ENCODE data around the gene LAMTOR5.
A peak's percentile ranks its signal among the peaks of the same experiment; 100 is the strongest.
"Not testable (repeated sequence)": the region's sequence is repeated elsewhere in the genome, so short reads cannot be mapped to it uniquely, and the experiment has no call there.

Gene LAMTOR5

DNA sequence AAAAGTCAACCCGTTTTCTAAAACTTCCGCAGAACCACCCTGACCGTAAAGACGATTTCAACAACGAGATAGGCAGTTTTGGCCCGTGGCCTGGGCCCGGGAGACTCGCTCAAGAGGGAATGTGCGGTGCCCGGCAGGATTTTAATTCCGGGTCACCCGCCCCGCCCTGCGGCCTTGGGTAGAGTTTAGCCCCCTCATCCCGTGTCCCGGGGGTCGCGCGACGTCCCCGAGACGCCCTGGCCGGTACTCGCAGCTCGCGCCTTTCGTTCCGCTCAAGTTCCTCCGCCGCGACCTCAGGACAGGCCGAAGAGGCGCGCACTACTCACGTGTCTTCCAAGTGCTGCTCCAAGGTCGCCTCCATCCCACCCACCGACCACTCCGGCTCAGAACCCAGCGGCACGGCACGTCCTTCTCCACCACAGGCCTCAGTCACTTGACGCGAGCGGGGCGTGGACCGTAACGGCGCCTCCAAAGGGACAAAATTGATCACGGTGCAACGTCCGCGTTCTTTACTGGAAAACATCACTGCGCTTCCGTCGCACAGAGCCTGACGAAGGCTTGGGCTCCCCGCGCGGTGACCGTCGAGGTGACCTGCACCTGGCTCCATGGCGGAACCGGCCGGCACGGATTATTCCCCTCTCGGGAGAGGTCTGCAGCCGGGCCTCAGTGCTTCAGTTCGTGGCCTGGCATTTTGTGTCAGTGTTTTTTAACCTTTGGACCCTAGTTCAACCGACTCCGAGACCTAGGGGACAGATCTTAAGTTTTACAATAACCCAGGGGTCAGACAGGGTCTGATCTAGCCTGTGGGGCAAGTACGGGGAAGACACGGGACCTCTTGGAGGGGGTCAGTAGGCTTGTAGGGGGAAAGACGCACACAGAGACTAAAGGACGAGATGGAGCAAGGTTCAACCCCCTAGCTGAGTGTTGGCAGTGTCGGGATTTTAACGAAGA lies at the start of gene LAMTOR5:
LAMTOR5 (minus strand) TSS at position 435 of the 951 bp plus-strand sequence; CDS start at position 361, 74 bp downstream.
- peak; percentile 73 to 92 for DNase-seq

DNA sequence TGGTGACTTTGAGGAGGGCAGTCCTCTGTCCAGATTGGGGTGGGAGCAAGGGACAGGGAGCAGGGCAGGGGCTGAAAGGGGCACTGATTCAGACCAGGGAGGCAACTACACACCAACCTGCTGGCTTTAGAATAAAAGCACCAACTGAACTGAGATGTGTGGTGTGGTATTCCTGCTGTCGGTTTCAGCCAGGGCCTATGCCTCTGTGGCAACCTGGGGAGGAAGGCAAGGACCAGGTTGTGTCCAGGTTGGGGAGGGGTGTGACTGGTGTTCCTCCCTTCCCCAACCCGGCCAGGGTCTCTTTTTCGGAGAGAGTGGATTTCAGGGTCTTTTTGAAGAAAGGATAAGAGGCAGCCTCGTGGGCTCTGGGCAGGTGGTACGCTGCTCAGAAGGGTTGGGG lies 49.7 kb upstream of the LAMTOR5 start:
- no peak for DNase-seq

DNA sequence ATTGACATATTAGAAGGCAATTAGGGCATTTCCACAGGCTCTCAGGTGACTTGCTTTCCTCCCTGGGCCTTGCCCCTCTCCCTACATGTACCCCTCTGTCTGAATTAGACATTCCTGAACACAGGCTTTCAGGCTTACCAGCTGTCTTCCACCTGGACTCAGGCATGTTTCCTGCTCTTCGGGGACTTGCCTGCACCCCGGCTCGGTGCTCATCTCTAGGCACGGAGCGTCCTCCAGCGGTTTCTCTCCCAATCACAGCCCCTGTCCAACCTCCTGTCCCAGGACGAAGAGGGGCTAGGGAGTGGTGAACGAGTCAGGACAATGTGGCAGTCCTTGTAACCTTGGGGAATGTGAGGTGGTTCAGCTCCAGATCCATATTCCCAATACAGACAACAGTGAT lies 47.7 kb upstream of the LAMTOR5 start:
- DNase-seq, result no peak

DNA sequence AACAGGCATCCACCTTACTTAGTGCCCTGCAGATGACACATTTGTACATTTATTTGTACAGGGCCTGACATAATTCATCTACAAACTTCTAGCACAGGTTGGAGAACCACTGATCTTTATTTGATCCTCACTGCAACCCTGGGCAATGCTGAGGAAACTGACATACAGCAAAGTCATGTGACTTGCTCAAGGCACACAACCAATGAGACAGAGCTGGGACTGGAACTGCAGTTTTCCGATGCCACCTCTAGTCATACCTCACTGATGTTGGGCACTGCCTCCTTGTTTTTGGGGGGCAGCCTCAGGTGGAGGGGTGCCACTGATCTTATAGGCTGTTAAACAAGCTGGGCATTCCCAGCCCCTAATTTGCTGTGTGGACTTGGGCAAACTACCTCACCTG lies 46.8 kb upstream of the LAMTOR5 start:
- DNase-seq, result no peak

DNA sequence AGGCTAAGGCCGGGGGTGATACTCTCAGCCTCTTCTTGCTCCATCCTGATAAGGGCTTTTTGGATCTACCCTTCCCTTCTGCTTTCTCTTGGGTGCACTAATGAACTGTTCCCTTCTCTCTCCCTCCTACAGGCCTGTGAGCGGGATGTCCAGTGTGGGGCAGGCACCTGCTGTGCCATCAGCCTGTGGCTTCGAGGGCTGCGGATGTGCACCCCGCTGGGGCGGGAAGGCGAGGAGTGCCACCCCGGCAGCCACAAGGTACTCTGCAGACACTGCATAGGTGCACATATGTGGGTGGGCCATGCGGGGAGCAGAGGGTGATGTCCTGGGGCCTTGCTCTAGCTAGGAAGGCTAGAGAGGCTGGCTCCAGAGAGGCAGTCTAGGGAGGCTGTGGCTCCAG lies 46.3 kb upstream of the LAMTOR5 start:
- DNase-seq, result no peak

DNA sequence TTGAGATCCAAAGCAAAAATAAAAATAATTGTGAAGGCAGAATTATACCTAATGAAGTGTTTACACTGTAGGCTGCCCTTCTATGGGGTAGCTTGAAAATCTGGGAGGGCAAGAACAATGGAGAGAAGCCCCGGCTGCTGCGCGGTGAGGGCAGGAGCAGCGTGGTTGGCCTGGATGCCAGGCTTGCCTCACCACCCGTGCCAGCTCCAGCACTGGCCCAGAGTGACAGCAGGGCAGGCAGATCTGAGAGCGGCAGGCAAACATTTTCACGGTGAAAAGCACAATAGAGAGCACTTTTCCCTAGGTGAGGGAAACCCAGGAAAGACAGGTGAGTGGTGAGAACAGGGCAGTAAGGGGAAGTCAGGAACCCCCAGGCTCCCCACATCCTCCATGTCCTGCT lies 44.8 kb upstream of the LAMTOR5 start:
- no peak for DNase-seq

DNA sequence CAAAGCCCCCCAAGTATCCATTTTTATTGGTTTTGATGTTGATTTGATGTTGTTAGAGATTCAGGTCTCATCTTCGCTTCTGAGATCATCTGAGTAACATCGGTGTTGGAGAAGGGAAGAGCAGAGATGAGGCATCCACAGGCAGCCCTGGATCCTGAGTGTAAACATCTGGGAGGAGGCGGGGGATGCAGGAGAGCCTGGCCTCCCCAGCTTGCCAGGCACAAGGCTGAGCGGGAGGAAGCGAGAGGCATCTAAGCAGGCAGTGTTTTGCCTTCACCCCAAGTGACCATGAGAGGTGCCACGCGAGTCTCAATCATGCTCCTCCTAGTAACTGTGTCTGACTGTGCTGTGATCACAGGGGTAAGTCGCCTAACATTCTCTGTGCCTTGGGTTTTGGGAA lies 43.4 kb upstream of the LAMTOR5 start, which contains the start of gene PROK1:
PROK1 (plus strand) TSS at position 221 of the 400 bp plus-strand sequence; CDS start at position 289, 68 bp downstream.
- no peak for DNase-seq

DNA sequence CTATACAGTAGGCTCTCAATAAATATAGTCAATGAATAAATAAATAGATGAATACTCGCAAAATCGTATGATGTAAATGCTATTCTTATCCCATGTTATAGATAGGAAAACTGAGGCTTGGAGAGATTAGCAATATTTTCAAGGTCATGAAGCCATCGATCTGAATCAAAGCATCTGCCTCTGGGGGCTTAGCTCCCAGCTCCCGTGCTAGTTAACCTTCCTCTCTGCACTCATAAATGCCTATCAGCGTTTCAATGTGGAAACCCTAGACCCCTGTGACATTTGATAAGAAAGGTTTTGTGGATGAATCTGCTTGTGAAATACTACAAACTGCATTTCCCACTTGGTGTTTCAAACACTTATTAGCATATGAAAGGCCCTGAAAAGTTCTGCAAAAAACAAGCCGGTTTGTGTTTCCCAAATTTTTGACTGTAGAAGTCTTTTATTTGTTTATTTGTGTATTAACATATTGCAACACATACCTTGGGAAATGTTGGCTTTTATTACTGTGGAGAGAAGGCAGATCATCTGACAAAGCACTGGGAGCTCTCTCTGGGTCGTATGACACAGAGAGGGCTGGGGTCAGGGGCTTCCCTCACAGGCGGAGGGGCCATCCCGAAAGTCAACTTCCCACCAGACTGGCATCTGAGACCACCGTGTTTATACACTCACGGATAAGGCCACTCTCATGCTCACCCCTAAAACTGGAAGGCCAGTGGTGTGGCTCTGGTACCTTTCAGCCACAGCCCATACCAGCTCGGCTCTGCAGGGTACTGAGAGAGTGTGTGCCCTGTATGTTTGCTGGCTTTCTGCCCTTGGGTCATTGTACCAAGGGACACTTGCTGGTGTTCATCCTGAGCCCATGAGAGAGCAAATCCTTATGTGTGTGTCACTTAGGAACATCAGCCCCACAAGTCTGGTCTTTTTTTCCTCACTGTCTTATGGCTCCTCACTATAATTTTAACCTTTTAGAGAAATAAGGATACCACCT lies 42.5 kb upstream of the LAMTOR5 start:
- DNase-seq, result no peak

DNA sequence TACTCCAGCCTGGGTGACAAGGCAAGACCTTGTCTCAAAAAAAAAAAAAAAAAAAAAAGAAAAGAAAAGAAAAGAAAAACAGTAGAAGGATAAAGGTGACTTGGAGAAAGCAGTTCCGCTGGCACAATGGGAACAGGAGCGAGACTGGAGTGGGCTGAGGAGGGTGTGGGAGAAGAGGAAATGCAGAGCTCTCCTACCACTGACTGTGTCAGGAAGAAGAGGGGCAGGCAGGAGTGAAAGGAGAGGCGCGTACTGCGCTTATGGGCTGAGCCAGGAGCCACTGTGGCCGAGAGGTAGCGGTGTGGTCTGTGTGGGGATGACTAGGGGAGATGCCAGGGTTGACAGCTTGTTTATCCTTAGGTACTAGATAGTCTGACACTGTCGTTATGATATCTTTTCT lies 37.1 kb upstream of the LAMTOR5 start:
- no peak for DNase-seq

DNA sequence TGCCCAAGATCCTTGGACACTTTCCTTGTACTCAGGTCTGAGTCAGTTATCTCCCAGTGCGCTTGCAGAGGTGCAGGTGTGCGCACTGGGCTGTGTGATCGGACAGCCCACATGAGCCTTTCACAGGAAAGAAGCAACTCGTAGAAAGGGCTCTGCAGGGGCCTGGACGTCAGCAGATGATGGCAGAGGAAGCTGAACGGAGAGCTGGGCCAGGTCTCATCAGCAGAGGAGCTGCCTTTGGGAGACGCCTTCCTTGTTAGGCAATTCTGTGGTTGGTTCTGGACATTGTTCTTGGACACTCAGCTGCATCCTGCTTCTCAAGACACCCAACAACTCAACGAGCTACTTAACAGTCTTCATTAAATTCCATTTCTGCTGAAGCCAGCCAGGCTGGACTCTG lies 36.0 kb upstream of the LAMTOR5 start:
- DNase-seq, result no peak

DNA sequence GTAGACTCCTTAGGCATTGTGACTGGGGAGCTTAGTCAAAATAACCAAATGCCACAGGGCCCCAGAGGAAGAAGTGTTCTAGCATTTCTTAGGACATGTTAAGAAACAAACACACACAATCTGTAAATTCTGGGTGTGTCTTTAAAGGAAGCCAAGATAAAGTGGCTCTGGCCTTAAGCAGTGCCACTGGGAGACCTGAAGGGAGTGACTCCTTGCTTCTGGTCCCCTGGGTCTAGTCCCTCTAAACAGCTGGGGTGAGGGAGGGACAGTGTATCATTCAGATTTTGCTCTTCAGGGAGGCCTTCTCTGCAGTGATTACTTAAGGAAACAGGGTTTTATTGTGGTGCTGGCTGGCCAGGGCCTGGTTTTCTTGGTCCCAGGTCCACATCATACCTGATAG lies 34.4 kb upstream of the LAMTOR5 start:
- DNase-seq, result no peak

DNA sequence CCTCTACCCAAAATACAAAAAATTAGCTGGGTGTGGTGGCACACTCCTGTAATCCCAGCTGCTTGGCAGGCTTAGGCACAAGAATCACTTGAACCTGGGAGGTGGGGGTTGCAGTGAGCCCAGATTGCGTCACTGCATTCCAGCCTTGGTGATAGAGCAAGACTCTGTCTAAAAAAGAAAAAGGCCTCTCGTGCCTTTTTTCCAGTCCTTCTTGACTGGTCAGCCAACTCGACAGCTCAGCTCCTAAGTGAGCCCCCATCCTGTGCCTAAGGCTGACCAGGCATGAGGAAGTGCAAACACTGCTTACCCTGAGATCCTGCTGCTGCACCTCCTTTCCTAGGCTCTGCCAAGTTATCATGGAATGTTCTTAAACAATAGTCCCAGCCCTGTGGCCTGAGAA lies 33.4 kb upstream of the LAMTOR5 start:
- DNase-seq, result no peak

DNA sequence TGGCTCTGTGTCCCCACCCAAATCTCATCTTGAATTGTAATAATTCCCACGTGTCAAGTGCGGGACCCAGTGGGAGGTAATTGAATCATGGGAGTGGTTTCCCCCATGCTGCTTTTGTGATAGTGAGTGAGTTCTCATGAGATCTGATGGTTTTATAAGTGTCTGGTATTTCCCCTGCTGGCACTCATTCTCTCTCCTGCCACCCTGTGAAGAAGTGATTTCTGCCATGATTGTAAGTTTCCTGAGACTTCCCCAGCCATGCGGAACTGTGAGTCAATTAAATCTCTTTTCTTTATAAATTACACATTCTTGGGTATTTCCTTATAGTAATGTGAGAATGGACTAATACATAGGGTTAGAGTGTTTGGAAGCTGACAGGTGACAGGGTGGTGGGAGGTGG lies 32.4 kb upstream of the LAMTOR5 start:
- not testable (repeated sequence) for DNase-seq

DNA sequence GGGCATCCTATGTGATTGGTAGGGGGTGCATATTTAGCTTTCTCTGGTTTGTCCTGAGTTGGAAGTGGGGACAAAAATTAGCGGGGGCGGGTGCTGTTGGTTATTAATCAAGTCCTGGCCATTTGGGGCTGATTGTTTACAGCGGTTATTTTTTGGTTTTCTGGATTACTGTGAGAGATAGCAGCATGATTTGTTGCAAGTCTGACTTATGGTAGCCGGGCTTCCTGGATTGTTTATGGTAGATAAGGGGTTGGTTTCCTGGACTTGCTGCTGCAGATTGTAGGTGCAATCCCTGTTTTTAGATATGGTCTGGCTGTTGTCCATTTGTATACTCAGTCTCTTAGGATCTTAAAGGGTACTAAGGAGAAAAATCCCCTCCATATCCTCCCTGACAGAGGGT lies 31.4 kb upstream of the LAMTOR5 start:
- no peak for DNase-seq

DNA sequence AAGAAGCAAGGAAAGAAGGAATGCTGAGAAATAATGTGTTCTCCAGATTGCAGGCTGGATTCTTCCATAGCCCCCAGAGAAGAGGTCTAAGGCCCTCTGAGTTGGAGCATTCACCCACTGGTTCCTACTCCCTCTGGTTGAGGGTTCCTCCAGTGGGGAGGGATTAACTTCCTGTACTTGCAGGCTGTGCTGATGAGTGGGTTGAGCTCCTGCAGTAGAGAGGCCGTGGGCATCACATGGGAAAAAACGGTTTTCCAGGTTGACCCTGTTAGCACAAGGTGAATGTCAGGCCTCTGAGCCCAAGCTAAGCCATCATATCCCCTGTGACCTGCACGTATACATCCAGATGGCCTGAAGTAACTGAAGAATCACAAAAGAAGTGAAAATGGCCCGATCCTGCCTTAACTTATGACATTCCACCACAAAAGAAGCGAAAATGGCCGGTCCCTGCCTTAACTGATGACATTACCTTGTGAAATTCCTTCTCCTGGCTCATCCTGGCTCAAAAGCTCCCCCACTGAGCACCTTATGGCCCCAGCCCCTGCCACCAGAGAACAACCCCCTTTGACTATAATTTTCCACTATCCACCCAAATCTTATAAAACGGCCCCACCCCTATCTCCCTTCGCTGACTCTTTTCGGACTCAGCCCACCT lies 30.3 kb upstream of the LAMTOR5 start:
- DNase-seq, result not testable (repeated sequence)

DNA sequence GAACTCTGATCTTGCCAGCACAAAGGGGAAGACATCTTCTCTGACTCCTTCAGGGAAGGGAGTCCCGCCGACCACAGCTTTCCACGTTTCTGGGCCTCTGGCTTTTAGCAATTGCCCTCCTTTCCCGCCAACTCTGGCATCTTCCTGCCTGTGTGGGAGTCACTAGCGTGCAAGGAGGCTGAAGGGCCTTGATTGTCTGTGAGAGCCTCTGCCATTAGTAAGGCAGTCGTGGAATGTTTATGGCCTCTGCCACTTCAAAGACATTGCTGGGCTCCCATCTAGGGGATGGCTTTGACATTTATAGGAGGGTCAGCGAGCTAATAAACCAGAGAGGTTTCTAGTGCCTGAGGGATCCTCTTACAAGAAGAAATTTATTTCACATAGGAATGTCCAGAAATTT lies 29.1 kb upstream of the LAMTOR5 start:
- DNase-seq, result no peak

DNA sequence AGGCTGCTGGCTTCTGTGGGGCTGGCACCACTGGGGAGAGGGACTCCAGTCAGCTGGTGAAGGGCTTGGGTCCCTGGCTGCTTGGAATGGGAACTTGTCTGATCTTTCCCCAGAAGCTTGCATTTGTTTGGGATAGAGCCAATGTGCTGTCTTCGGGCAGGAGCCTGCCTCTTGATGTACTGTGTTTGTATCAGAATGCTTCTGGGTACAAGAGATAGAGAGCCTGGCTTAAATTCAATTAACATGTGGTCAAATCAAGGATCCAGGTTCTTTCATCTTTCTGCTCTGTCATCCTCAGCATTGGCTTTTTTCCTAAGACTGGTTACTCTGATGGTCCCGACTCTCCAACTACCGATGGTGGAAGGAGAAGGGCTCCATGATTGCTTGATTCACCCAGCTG lies 27.5 kb upstream of the LAMTOR5 start:
- DNase-seq, result no peak

DNA sequence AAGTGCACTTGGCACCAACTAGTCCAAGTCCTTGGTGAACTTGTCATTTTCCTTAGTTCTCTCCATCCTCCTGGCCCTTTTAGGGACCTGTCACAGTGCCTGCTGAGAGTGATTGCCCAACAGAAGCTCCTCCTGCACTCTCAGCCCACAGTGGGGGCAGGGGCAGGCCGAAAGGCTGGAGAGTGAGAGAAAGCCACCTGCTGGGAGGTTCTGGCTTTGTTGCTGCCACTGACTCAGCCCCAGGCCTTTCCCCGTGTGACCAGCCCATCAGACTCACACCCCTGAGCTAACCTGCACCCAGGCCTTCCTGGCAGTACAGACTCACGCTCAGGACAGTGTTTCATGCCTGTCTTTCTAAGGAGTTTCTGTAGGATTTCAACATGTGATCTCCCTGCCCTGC lies 26.3 kb upstream of the LAMTOR5 start:
- DNase-seq, result no peak

DNA sequence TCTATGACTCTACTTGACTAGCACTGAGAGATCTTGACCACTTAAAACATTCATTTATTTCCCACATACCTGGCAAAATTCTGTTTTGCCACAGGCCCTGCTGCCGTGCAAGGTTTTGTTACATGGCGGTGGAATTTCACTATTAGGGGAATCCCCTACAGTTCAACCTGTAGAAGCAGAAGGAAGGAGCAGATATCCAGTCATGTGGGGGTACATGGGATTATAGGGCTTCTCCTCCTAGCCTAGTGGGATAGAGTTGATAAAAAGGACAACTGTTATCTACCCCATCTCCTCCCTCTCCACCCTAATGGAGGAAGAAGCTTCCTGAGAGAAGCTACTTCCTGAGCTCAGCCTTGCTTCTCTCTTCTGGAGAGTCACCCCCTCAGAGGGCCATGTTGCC lies 25.7 kb upstream of the LAMTOR5 start:
- DNase-seq, result no peak

DNA sequence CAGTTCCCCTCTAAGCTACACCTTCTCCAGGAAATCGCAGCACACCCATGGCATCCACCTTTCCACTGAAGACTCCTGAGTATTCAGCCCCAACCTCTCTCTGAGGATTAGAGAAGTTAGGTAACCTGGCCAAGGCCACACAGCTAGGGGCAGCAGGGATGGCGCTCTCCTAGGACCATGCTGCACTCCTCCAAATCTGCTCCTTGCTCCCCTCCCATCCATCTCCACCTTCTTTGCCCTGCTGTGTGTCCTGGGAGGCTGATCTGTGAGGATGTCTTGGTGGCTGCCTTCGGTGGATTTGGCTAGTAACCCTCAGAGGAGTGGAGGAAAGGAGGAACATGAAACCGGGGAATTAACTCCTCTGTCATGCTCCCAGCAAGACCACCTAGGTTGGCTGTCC lies 23.4 kb upstream of the LAMTOR5 start:
- no peak for DNase-seq

DNA sequence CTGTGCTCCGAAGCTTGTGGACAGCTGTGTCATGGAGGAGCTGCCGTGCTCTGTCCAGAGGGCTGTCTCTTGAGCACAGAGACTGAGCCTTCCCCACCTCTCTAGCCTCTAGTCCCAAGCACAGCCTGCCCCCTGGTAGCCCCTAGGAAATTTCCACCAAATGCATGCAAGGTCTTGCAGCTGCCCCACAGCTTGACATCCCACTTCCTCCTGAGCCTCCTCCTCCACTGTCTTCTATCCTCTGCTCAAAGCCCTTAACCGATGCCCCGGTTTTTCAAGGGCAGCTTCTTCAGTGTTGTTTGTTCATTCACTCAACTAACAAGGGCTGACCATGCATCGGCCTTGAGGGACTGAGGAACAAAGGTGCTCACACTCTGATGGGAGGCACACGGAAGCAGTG lies 22.9 kb upstream of the LAMTOR5 start:
- DNase-seq, result no peak

DNA sequence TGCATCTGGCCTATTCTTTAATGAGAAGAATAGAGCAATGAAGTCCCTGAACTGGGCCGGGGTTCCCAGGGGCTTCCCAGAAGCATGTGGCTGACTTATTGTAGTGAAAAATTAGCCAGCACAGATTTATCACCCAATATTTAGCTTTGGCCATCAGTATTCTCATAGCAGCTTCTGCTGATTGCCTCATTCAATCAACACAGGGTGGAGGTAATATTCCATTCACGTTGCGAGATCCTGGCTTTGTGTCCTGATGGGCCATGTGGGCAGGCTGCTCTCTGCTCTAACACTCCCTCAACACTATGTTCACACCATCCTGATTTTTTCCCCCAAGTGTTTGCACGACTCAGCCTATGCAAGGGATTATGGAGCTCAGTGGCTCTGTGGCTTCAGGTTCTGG lies 21.5 kb upstream of the LAMTOR5 start:
- no peak for DNase-seq

DNA sequence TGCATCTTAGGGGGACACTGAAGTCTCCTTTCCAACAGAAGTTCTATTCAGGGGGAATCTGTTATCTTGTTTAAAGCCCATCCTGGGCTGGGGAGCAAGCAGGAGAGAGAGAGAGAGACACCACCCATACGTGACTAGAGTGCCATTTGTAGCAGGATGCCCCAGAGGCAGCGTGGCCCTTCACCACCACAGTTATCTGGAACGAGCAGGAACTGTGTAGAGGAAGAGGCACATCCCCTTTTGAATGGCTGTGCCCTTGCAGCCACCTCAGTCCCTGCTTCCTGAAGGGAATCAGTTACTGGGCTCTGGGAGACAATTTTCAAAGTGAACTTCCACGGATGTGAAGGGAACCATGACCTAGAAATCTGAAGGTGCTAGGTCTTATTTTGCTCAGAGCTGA lies 19.4 kb upstream of the LAMTOR5 start:
- peak in 1 of 2 donors; percentile 1 for DNase-seq

Data from bone marrow (tissue), 2 donors.